CD14-positive monocyte (primary cell): Measurements from ENCODE around the gene LYSMD4. TPM values are rescaled to one million over a fixed set of nuclear protein-coding genes. Genes with fewer than 3 reads are reported as not detected.

ENCODE experiments used
- DNase-seq, 3 donors: peaks; one replicate each; pipeline ENCODE4 v3.0.0-alpha.2; 2011 to 2022
- H2AFZ ChIP-seq: 2 replicates; pipeline ENCODE4 v1.6.0; 2012; ENCODE audit warnings: mild to moderate bottlenecking, low read depth, low read length, inconsistent platforms; ENCODE audit not compliant: insufficient read depth, poor library complexity, severe bottlenecking
- H3K27ac ChIP-seq, 2 donors: 1 replicate in 1 of 2; 2 replicates in 1 of 2; pipeline ENCODE4 v1.5.1; 2012 to 2013; ENCODE audit warnings: low read length in 2 of 2, control low read depth in 1 of 2, inconsistent platforms in 1 of 2, low read depth in 1 of 2, mild to moderate bottlenecking in 1 of 2
- H3K27me3 ChIP-seq, 2 donors: one replicate each; pipeline versions ENCODE4 v1.6.0 to v1.6.1; 2011 to 2013; ENCODE audit warnings: low read length in 2 of 2; ENCODE audit not compliant: control insufficient read depth in 2 of 2, insufficient read depth in 2 of 2
- H3K36me3 ChIP-seq, 2 donors: replicated peaks in 1 of 2; 1 replicate in 1 of 2; 2 replicates in 1 of 2; pipeline versions ENCODE4 v1.5.1 to v1.6.1; 2012 to 2013; ENCODE audit warnings: low read length in 2 of 2, control low read depth in 1 of 2, inconsistent platforms in 1 of 2, mild to moderate bottlenecking in 1 of 2; ENCODE audit not compliant: insufficient read depth in 2 of 2, control insufficient read depth in 1 of 2
- H3K4me1 ChIP-seq, 2 donors: 1 replicate in 1 of 2; 2 replicates in 1 of 2; pipeline versions ENCODE4 v1.5.1 to v1.6.1; 2012 to 2013; ENCODE audit warnings: low read length in 2 of 2, control low read depth in 1 of 2, inconsistent platforms in 1 of 2, mild to moderate bottlenecking in 1 of 2, moderate library complexity in 1 of 2; ENCODE audit not compliant: insufficient read depth in 2 of 2, control insufficient read depth in 1 of 2
- H3K4me2 ChIP-seq: replicated peaks from 2 replicates; pipeline ENCODE3; 2012; ENCODE audit warnings: low read length, moderate library complexity, mild to moderate bottlenecking; ENCODE audit not compliant: poor library complexity, severe bottlenecking; ENCODE audit errors: extremely low read depth
- H3K4me3 ChIP-seq, 3 experiments: fragments of 200-600 bp in 1 of 3; sonication (generic) in 1 of 3; replicated peaks in 1 of 3; 1 replicate in 2 of 3; 2 replicates in 1 of 3; pipeline ENCODE4 v1.5.1; 2011 to 2013; ENCODE audit warnings: low read length in 3 of 3, mild to moderate bottlenecking in 3 of 3, control low read depth in 2 of 3, low read depth in 2 of 3, inconsistent platforms in 1 of 3, moderate library complexity in 1 of 3
- H3K79me2 ChIP-seq: 2 replicates; pipeline ENCODE4 v1.6.0; 2012; ENCODE audit warnings: mild to moderate bottlenecking, control low read depth, inconsistent platforms, low read length, moderate library complexity; ENCODE audit not compliant: insufficient read depth
- H3K9ac ChIP-seq: 2 replicates; pipeline ENCODE4 v1.6.0; 2017; ENCODE audit warnings: low read length, mild to moderate bottlenecking; ENCODE audit not compliant: insufficient read depth, poor library complexity, severe bottlenecking
- H3K9me3 ChIP-seq, 2 donors: replicated peaks in 1 of 2; 1 replicate in 1 of 2; 2 replicates in 1 of 2; pipeline versions ENCODE4 v1.5.1 to v1.6.1; 2012 to 2013; ENCODE audit warnings: low read length in 2 of 2, control low read depth in 1 of 2; ENCODE audit not compliant: control insufficient read depth in 1 of 2, insufficient read depth in 1 of 2
- H4K20me1 ChIP-seq: 2 replicates; pipeline ENCODE4 v1.6.0; 2012; ENCODE audit warnings: mild to moderate bottlenecking, low read length, control low read depth, moderate library complexity; ENCODE audit not compliant: insufficient read depth
- H3K27ac Mint-ChIP-seq, 7 donors: one replicate each; pipeline ENCODE4 v1.8.0; 2020; ENCODE audit warnings: mild to moderate bottlenecking in 7 of 7, mixed read lengths in 7 of 7, moderate library complexity in 6 of 7, inconsistent platforms in 2 of 7
- H3K27me3 Mint-ChIP-seq, 3 donors: one replicate each; pipeline ENCODE4 v1.8.0; 2021 to 2022; ENCODE audit warnings: low read depth in 3 of 3, mild to moderate bottlenecking in 3 of 3, mixed read lengths in 3 of 3, moderate library complexity in 3 of 3, inconsistent platforms in 1 of 3
- H3K36me3 Mint-ChIP-seq, 2 donors: one replicate each; pipeline ENCODE4 v1.8.0; 2020; ENCODE audit warnings: mixed read lengths in 2 of 2, inconsistent platforms in 1 of 2, mild to moderate bottlenecking in 1 of 2
- H3K4me1 Mint-ChIP-seq: one replicate; pipeline ENCODE4 v1.8.0; 2020; ENCODE audit warnings: mild to moderate bottlenecking, mixed read lengths
- H3K4me3 Mint-ChIP-seq, 2 donors: one replicate each; pipeline ENCODE4 v1.8.0; 2020; ENCODE audit warnings: mild to moderate bottlenecking in 2 of 2, mixed read lengths in 2 of 2, moderate library complexity in 1 of 2
- H3K9me3 Mint-ChIP-seq, 7 donors: one replicate each; pipeline ENCODE4 v1.8.0; 2020 to 2022; ENCODE audit warnings: mixed read lengths in 7 of 7, mild to moderate bottlenecking in 6 of 7, moderate library complexity in 6 of 7, inconsistent platforms in 2 of 7
- CTCF ChIP-seq: fragments of 200-600 bp; IDR thresholded peaks from one replicate; pipeline ENCODE4 v1.8.0; 2022; ENCODE audit warnings: antibody characterized with exemption, mild to moderate bottlenecking
- WGBS: methylation state at CpG from one replicate; pipeline ENCODE4 v1.1.5; 2013; ENCODE audit warnings: missing lambda C conversion rate; ENCODE audit not compliant: insufficient coverage; 5-methylcytosine and 5-hydroxymethylcytosine counted together
- intact Hi-C, 2 donors: fragments of 100-400 bp; cut with micrococcal nuclease; formaldehyde crosslinking; loops; one replicate each; pipeline versions ENCODE4 v1.15.0 to v1.15.1; 2023
- polyA plus RNA-seq, 3 donors: library from polyadenylated mRNA; depleted of rRNA in 1 of 3; unstranded in 2 of 3; stranded (reverse) in 1 of 3; fragments of 300-500 nt in 2 of 3; fragments of >200 nt in 1 of 3; fragmentation: Illumina TruSeq in 2 of 3; gene quantifications; 1 replicate in 2 of 3; 2 replicates in 1 of 3; pipeline ENCODE4 v1.2.3, GENCODE V29; 2012 to 2021

LYSMD4 gene
- polyA plus RNA-seq, 3 donors, result 1.1 to 4.7 (median 2.5) TPM

- Histone ChIP-seq H3K4me2 (no peak overlapping the region), H3K79me2 (no peaks in the 10 kb centered on the region), H3K4me3 (no peak overlapping the region), H3K27ac (no peak overlapping the region), H4K20me1 (no peaks in the 10 kb centered on the region), H3K4me1 (peaks cover 4 to 5% of the 10 kb centered on the region in 2 donors), H3K9me3 (no peaks in the 10 kb centered on the region), H3K27me3 (no peaks in the 10 kb centered on the region), H3K9ac (no peak overlapping the region), H3K36me3 (no peaks in the 10 kb centered on the region), H2AFZ (no peak overlapping the region)
- intact Hi-C loops, result loop anchor here (10.0 kb wide), 4 partner anchors 187 to 1537 kb away; partner anchors contain the start of genes LRRC28 (in 1 of the 2) and SELENOS (in 1 of the 2)
- no peak for TF ChIP-seq CTCF
- Mint-ChIP-seq H3K36me3 (no peaks in the 10 kb centered on the region), H3K4me3 (no peak overlapping the region), H3K4me1 (peaks cover 4% of the 10 kb centered on the region), H3K27ac (no peak overlapping the region), H3K27me3 (peaks cover 2 to 3% (median 2%) of the 10 kb centered on the region in 3 donors), H3K9me3 (peaks cover 0 to 5% (median 0%) of the 10 kb centered on the region in 7 donors)
- no peak for DNase-seq
- WGBS, result 85% methylated on average over 3 of the region's 7 CpGs
These were observed 5.0 kb upstream of the LYSMD4 start for GRCh38 chr15:99738021-99738847.

- Histone ChIP-seq H3K27me3 (peaks cover 0 to 9% of the 10 kb centered on the region in 2 donors), H3K4me3 (no peak overlapping the region), H3K4me2 (no peak overlapping the region), H3K4me1 (peaks cover 12 to 15% of the 10 kb centered on the region in 2 donors), H2AFZ (no peak overlapping the region), H4K20me1 (no peaks in the 10 kb centered on the region), H3K27ac (no peak overlapping the region), H3K79me2 (no peaks in the 10 kb centered on the region), H3K9ac (no peak overlapping the region), H3K9me3 (no peaks in the 10 kb centered on the region), H3K36me3 (no peaks in the 10 kb centered on the region)
- intact Hi-C loops, result loop anchor here (10.0 kb wide), 4 partner anchors 188 to 1538 kb away; partner anchors contain the start of genes LRRC28 (in 1 of the 2) and SELENOS (in 1 of the 2)
- no peak overlapping the region for H3K27ac Mint-ChIP-seq
- H3K36me3 Mint-ChIP-seq, result peaks cover 0 to 3% of the 10 kb centered on the region in 2 donors
- no peak overlapping the region for H3K4me3 Mint-ChIP-seq
- peaks cover 0 to 2% (median 0%) of the 10 kb centered on the region in 7 donors for H3K9me3 Mint-ChIP-seq
- no peak for DNase-seq
- 92% methylated on average over 2 of the region's 2 CpGs for WGBS
- peaks cover 3 to 10% (median 8%) of the 10 kb centered on the region in 3 donors for H3K27me3 Mint-ChIP-seq
- TF ChIP-seq CTCF, result no peak
- peaks cover 14% of the 10 kb centered on the region for H3K4me1 Mint-ChIP-seq
These were observed 3.5 kb upstream of the LYSMD4 start for GRCh38 chr15:99736702-99737101.
